HG03342 (cell line): Measurements from ENCODE around the gene ZNF576.
"Not testable (repeated sequence)": the region's sequence is repeated elsewhere in the genome, so short reads cannot be mapped to it uniquely, and the experiment has no call there.

Source experiments
- ATAC-seq: cut with Tn5 transposase; IDR thresholded peaks from one replicate; pipeline ENCODE4 v1.9.1; 2021; ENCODE audit warnings: mild to moderate bottlenecking, moderate library complexity; ENCODE audit not compliant: unreplicated experiment

The ZNF576 gene

GRCh38 chr19:43595999-43596841 lies at the start of gene ZNF576, which contains the start of gene IRGQ:
TSS of gene ZNF576 (plus strand) at chr19:43596595. CDS start at chr19:43597109, 514 bp downstream.
TSS of gene IRGQ (minus strand) at chr19:43596134. CDS start at chr19:43595338, 796 bp downstream.
- ATAC-seq, result peak; percentile 71

GRCh38 chr19:43547926-43548325 lies 48.5 kb upstream of the ZNF576 start:
- not testable (repeated sequence) for ATAC-seq

- no peak for ATAC-seq
These were observed 47.7 kb upstream of the ZNF576 start for GRCh38 chr19:43548706-43549105.

GRCh38 chr19:43551399-43552197 lies 44.8 kb upstream of the ZNF576 start:
- no peak for ATAC-seq

- no peak for ATAC-seq
These were observed 44.3 kb upstream of the ZNF576 start for GRCh38 chr19:43552198-43552450.

GRCh38 chr19:43552616-43553015 lies 43.8 kb upstream of the ZNF576 start:
- no peak for ATAC-seq

- ATAC-seq, result no peak
These were observed 42.7 kb upstream of the ZNF576 start for GRCh38 chr19:43553656-43554055.

- no peak for ATAC-seq
These were observed 42.0 kb upstream of the ZNF576 start for GRCh38 chr19:43554317-43554895.

- no peak for ATAC-seq
These were observed 41.1 kb upstream of the ZNF576 start for GRCh38 chr19:43555185-43555770.

GRCh38 chr19:43560687-43561086 lies 35.7 kb upstream of the ZNF576 start:
- ATAC-seq, result no peak

GRCh38 chr19:43561139-43561970 lies 35.0 kb upstream of the ZNF576 start:
- ATAC-seq, result no peak

- ATAC-seq, result no peak
These were observed 34.1 kb upstream of the ZNF576 start for GRCh38 chr19:43562226-43562697.

- peak; percentile 68 for ATAC-seq
These were observed 33.6 kb upstream of the ZNF576 start for GRCh38 chr19:43562698-43563241.

GRCh38 chr19:43563816-43564457 lies 32.5 kb upstream of the ZNF576 start:
- no peak for ATAC-seq

- ATAC-seq, result no peak
These were observed 31.6 kb upstream of the ZNF576 start for GRCh38 chr19:43564800-43565199.

GRCh38 chr19:43569657-43570056 lies 26.7 kb upstream of the ZNF576 start:
- no peak for ATAC-seq

- ATAC-seq, result no peak
These were observed 26.1 kb upstream of the ZNF576 start for GRCh38 chr19:43570174-43570791.

- ATAC-seq, result no peak
These were observed 24.2 kb upstream of the ZNF576 start for GRCh38 chr19:43572171-43572588.
